ENCODE measurements around the gene NEDD4. TPM values are rescaled to one million over a fixed set of nuclear protein-coding genes. Genes with fewer than 3 reads are reported as not detected.

NEDD4 gene
- total RNA-seq, 2 experiments from 2014 or later: 2.6 to 2.7 TPM

- Mint-ChIP-seq H3K36me3 (ENCODE audit: low read depth) (no peaks in the 10 kb centered on the region), H3K27me3 (peaks cover 28% of the 10 kb centered on the region), H3K9me3 (no peaks in the 10 kb centered on the region), H3K4me1 (ENCODE audit: low read depth) (no peaks in the 10 kb centered on the region), H3K27ac (no peak overlapping the region), H3K4me3 (no peak overlapping the region)
- no peak for ATAC-seq (ENCODE audit: poor library complexity)
- CTCF ChIA-PET: no interaction called here
- intact Hi-C loops (cut with DNase I, micrococcal nuclease): no loop called here
- no peak for TF ChIP-seq CTCF (IDR thresholded peaks at IDR 0.05)
- POLR2A ChIA-PET: no interaction called here
- H3K9me3 ChIP-seq (ENCODE audit: control insufficient read depth in 1 of 2, insufficient read depth in 1 of 2, low read length in 2 of 2): peaks cover 0 to 9% of the 10 kb centered on the region in 2 experiments
- no peak overlapping the region for H3K4me3 ChIP-seq (ENCODE audit: low read length)
- no peaks in the 10 kb centered on the region for H3K27me3 ChIP-seq (ENCODE audit: control insufficient read depth in 1 of 2, insufficient read depth in 2 of 2, low read length in 2 of 2)
- H3K27ac ChIP-seq (ENCODE audit: low read depth in 1 of 2, low read length in 2 of 2): no peak overlapping the region
- no peaks in the 10 kb centered on the region for H3K4me1 ChIP-seq (ENCODE audit: insufficient read depth, low read length)
- H3K36me3 ChIP-seq (ENCODE audit: insufficient read depth, low read length): no peaks in the 10 kb centered on the region
- no peak for DNase-seq
Measured at GRCh38 chr15:55780292-55780691, 213.1 kb downstream of the NEDD4 start.

GRCh38 chr15:55778932-55779331, 214.5 kb downstream of the NEDD4 start:
- no peaks in the 10 kb centered on the region for H3K4me1 ChIP-seq (ENCODE audit: insufficient read depth, low read length)
- no peak overlapping the region for H3K27ac ChIP-seq (ENCODE audit: low read depth in 1 of 2, low read length in 2 of 2)
- H3K4me3 Mint-ChIP-seq: no peak overlapping the region
- no peak overlapping the region for H3K4me3 ChIP-seq (ENCODE audit: low read length)
- intact Hi-C loops (cut with DNase I, micrococcal nuclease): no loop called here
- DNase-seq (no peak), ATAC-seq (ENCODE audit: poor library complexity) (no peak)
- H3K9me3 Mint-ChIP-seq: no peaks in the 10 kb centered on the region
- no peak overlapping the region for H3K27ac Mint-ChIP-seq
- no peaks in the 10 kb centered on the region for H3K36me3 Mint-ChIP-seq (ENCODE audit: low read depth)
- no peaks in the 10 kb centered on the region for H3K27me3 ChIP-seq (ENCODE audit: control insufficient read depth in 1 of 2, insufficient read depth in 2 of 2, low read length in 2 of 2)
- H3K36me3 ChIP-seq (ENCODE audit: insufficient read depth, low read length): no peaks in the 10 kb centered on the region
- CTCF ChIA-PET: no interaction called here
- TF ChIP-seq CTCF (IDR thresholded peaks at IDR 0.05): no peak
- POLR2A ChIA-PET: no interaction called here
- H3K9me3 ChIP-seq (ENCODE audit: control insufficient read depth in 1 of 2, insufficient read depth in 1 of 2, low read length in 2 of 2): peaks cover 0 to 9% of the 10 kb centered on the region in 2 experiments
- H3K4me1 Mint-ChIP-seq (ENCODE audit: low read depth): no peaks in the 10 kb centered on the region
- peaks cover 30% of the 10 kb centered on the region for H3K27me3 Mint-ChIP-seq

Measured in CD4-positive, alpha-beta T cell (primary cell).